ENCODE data around the gene CGNL1. TPM values are rescaled to one million over a fixed set of nuclear protein-coding genes. Genes with fewer than 3 reads are reported as not detected.

The CGNL1 gene
- polyA plus RNA-seq, 1 experiment, result 0.06 TPM

- CTCF ChIA-PET, result interaction anchor here (0.6 to 3.8 kb wide), 45 partner anchors 8 to 520 kb away, joined by 3 to 75 read pairs (median 5); partner anchors contain the start of gene POLR2M
- POLR2A ChIA-PET, result no interaction called here
- DNase-seq (ENCODE audit: low read depth), result no peak
- H3K4me3 ChIP-seq (ENCODE audit: low read depth, low read length), result no peak overlapping the region
- H3K27me3 ChIP-seq (ENCODE audit: control insufficient read depth, insufficient read depth, low read length), result no peaks in the 10 kb centered on the region
- TF ChIP-seq CTCF (IDR thresholded peaks at IDR 0.05; ENCODE audit: insufficient read depth, low read depth, low read length), result peak; percentile 92
- H3K36me3 ChIP-seq (ENCODE audit: control insufficient read depth, insufficient read depth, low read length), result no peaks in the 10 kb centered on the region
These were observed 183.6 kb downstream of the CGNL1 start for GRCh38 chr15:57559875-57560274.

GRCh38 chr15:57561041-57561711 is 184.9 kb downstream of the CGNL1 start:
- POLR2A ChIA-PET, result no interaction called here
- CTCF ChIA-PET, result interaction anchor here (0.6 to 3.8 kb wide), 42 partner anchors 7 to 519 kb away, joined by 3 to 75 read pairs (median 6); partner anchors contain the start of gene POLR2M
- Histone ChIP-seq H3K36me3 (ENCODE audit: control insufficient read depth, insufficient read depth, low read length) (no peaks in the 10 kb centered on the region), H3K27me3 (ENCODE audit: control insufficient read depth, insufficient read depth, low read length) (no peaks in the 10 kb centered on the region), H3K4me3 (ENCODE audit: low read depth, low read length) (no peak overlapping the region)
- TF ChIP-seq CTCF (IDR thresholded peaks at IDR 0.05; ENCODE audit: insufficient read depth, low read depth, low read length), result peak; percentile 92
- peak; percentile 49 for DNase-seq (ENCODE audit: low read depth)

- no peaks in the 10 kb centered on the region for H3K36me3 ChIP-seq (ENCODE audit: control insufficient read depth, insufficient read depth, low read length)
- ChIA-PET POLR2A (no interaction called here), CTCF (interaction anchor here (1.0 to 3.3 kb wide), 4 partner anchors 16 to 188 kb away, joined by 3 to 75 read pairs (median 8); partner anchors contain the start of gene POLR2M)
- DNase-seq (ENCODE audit: low read depth), result no peak
- H3K4me3 ChIP-seq (ENCODE audit: low read depth, low read length), result no peak overlapping the region
- no peaks in the 10 kb centered on the region for H3K27me3 ChIP-seq (ENCODE audit: control insufficient read depth, insufficient read depth, low read length)
- TF ChIP-seq CTCF (IDR thresholded peaks at IDR 0.05; ENCODE audit: insufficient read depth, low read depth, low read length), result no peak
These were observed 186.0 kb downstream of the CGNL1 start for GRCh38 chr15:57562196-57562769.

- no peaks in the 10 kb centered on the region for H3K36me3 ChIP-seq (ENCODE audit: control insufficient read depth, insufficient read depth, low read length)
- no peak for DNase-seq (ENCODE audit: low read depth)
- POLR2A ChIA-PET, result no interaction called here
- H3K27me3 ChIP-seq (ENCODE audit: control insufficient read depth, insufficient read depth, low read length), result no peaks in the 10 kb centered on the region
- no peak for TF ChIP-seq CTCF (IDR thresholded peaks at IDR 0.05; ENCODE audit: insufficient read depth, low read depth, low read length)
- CTCF ChIA-PET, result interaction anchor here (0.8 to 1.0 kb wide), 2 partner anchors 45 to 298 kb away, joined by 3 read pairs; no protein-coding TSS in a partner anchor
- H3K4me3 ChIP-seq (ENCODE audit: low read depth, low read length), result no peak overlapping the region
These were observed 187.1 kb downstream of the CGNL1 start for GRCh38 chr15:57563416-57563815.

- DNase-seq (ENCODE audit: low read depth), result no peak
- ChIA-PET POLR2A (no interaction called here), CTCF (interaction anchor here (0.9 to 2.4 kb wide), 6 partner anchors 14 to 501 kb away, joined by 3 to 7 read pairs (median 4); partner anchors contain the start of gene ALDH1A2)
- H3K27me3 ChIP-seq (ENCODE audit: control insufficient read depth, insufficient read depth, low read length), result no peaks in the 10 kb centered on the region
- H3K4me3 ChIP-seq (ENCODE audit: low read depth, low read length), result no peak overlapping the region
- H3K36me3 ChIP-seq (ENCODE audit: control insufficient read depth, insufficient read depth, low read length), result no peaks in the 10 kb centered on the region
- TF ChIP-seq CTCF (IDR thresholded peaks at IDR 0.05; ENCODE audit: insufficient read depth, low read depth, low read length), result no peak
These were observed 189.0 kb downstream of the CGNL1 start for GRCh38 chr15:57565311-57565710.

All from BJ (cell line).